NCI-H146 treated with DMSO at 0.1 percent for 48 hours (cell line): Measurements from ENCODE around the gene MVD.

ENCODE experiments used
- DNase-seq: peaks from one replicate; lab custom pipeline; 2025; ENCODE audit not compliant: unreplicated experiment; lab: John Stamatoyannopoulos, UW

Gene MVD

GRCh38 chr16:88697831-88698615, 35.1 kb upstream of the MVD start:
- no peak for DNase-seq

DNA sequence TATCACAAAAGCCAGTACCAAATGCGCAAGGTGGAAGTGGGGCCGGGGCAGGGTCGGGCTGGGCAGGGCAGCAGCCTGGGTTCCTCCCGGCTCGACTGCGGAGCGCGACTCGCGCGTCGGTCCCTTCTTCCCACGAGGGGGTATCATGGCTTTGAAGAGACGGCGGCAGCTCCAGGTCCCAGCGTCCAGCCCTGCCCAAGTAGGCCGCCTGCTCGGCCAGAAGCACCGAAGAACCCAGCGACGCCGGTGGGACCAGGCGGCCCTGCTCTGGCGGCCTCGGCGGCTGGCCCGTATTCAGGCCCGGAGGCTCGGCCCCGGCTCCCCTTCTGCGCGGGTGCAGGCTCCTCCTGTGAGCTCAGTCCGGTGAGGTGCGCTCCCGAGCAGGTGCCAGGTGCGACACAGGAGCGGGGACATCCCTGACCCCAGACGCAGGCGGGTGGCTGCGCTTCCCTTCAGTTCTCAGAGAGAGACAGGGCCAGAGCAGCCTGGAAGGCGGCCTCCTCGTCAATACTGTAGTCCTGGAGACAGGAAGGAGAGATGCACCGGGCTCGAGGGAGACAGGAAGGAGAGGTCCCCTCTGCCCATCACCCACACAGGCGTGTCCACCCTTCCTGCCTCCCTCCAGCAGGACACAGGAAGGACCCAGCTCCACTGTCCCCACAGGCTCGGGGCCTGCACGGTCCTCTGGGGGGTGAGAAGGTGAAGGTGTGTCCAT, 34.4 kb upstream of the MVD start:
- DNase-seq = no peak

DNA sequence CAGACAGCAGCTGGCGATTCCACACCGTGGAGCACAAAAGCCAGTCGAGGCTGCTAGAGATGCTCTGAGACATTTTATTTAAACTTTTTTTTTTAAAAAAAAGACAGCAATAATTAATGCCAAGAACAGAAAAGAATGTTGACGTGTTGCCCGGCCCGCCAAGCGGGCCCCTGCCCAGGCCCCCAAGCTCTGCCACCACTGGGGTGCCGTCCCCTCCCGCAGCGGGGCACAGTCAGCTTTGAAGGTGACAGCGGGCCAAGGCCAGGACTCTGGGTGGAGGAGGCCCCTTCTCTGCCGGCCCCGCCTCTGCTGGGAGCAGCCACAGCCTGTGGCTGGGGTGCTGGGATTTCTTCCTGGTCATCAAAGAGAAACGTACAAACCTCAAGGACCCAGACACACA, 33.5 kb upstream of the MVD start:
- DNase-seq = no peak

DNA sequence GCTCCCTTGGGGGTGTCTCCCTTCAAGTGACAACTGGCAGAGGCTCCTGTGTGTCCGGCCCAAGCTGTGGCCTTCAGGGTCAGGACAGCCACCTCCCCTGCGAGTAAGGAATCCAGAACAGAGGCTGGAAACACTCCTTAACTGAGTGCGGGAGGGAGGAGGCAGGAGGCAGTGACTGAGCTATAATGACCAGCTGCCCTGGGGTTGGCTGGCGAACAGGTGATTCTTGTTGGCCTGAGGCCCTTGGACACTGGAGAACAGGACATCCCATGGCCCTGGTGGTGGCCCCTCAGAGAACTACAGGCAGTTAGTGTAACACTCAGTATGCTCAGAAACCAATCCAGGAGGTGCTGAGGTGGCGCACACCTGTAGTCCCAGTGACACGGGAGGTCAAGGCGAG, 32.9 kb upstream of the MVD start:
- no peak for DNase-seq

DNA sequence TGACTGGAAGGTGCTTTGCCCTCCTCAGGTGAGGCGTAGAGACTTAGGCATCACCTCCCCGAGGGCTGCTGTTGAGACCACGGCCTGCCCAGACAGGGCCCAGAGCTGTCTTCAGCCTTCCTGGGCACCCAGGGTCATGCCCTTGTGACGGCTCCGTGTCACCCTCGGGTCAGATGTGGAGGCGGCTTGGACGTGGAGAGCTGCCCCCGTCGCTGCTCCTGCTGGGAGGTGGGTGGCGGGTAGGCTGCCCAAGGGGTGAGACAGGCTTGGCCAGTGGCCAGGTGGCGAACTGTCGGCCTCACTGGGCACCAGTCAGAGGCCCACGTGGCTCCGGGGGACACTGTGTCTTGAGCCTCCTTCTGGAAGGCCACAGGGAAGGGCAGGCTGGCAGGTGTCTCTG, 32.3 kb upstream of the MVD start:
- DNase-seq = no peak

- no peak for DNase-seq
These were observed 31.6 kb upstream of the MVD start for GRCh38 chr16:88694221-88695087.

GRCh38 chr16:88693420-88694177, 30.7 kb upstream of the MVD start:
- no peak for DNase-seq

- no peak for DNase-seq
These were observed 30.0 kb upstream of the MVD start for GRCh38 chr16:88692861-88693260.

- DNase-seq = no peak
These were observed 29.2 kb upstream of the MVD start for GRCh38 chr16:88691924-88692560.

DNA sequence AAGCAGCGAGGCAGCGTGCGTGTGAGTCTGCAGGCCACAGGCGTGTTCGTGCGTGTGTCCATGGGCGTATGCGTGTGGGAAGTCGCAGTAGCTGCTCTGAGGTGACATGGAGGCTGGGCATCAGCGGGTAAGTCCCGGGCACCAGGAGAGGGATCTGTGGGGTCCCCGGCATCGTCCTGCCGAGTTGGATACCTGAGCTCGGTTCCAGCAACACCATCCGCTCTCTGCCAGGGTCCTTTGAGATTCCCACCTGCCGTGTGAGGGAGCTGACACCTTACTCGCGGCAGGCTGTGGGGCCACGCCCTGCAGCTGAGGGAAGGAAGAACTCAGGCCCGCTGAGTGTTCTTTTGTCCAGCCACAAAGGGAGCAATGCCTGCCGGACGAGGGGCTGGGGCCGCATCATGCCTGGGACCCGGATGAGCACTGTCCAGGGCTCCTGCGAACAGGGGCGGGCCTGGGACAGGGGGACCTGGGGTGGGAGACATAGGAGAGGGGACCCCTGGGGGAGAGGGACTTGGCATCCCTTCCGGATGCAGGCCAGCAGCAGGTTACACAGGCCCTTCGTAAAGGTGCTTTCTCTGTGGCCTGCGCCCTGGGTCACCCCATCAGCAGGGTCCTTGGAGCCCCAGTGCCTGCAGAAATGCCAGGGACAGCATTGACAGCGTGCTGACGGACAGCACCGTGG, 28.4 kb upstream of the MVD start:
- no peak for DNase-seq

- no peak for DNase-seq
These were observed 27.6 kb upstream of the MVD start for GRCh38 chr16:88690341-88691128.

GRCh38 chr16:88688013-88688778, 25.3 kb upstream of the MVD start:
- DNase-seq = peak; percentile 69

GRCh38 chr16:88687676-88688012, 24.8 kb upstream of the MVD start:
- DNase-seq = no peak

- DNase-seq = no peak
These were observed 24.3 kb upstream of the MVD start for GRCh38 chr16:88687254-88687576.

DNA sequence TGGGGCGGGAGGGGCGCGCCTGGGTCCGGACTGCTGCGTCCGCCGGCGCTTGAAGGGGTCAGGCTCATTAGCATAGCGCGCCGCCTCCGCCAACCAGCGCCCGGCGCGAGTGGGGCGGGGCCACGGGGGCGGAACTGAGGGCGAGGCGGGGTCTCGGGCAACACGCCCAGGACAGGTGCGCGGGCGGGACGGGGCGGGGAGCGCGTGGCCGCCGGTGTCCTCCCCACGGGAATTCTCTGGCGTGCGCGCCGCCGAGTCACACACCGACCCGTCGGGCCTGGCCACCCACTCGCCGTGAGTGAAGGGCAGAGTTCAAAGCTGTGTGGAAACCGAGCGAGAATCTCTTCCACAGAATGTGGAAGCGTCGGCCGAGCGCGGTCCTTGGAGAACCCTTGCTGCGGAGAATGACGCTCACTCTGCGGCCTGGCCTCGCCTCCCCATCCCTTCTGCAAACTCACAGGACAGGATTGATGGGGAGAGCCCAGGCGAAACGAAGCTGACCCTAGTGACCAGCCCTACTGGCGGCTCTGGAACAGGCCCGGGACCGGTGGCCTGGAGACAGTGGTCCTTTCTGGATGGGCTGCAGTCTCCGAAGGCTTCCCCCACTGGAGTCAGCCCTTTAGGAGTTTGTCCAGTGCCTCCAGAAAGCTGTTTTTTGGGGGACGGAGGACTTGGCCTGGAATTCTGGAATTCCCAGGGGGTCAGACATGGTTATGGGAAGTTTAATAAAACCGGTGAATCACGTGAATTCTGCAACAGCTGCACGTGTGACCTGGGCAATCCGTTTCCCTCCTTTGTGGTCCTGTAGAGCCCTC, 23.8 kb upstream of the MVD start, which contains the start of gene SNAI3:
SNAI3 (minus strand) TSS at position 69 of the 815 bp plus-strand sequence. CDS start 101 bp downstream, outside the sequence.
- peak; percentile 35 for DNase-seq

DNA sequence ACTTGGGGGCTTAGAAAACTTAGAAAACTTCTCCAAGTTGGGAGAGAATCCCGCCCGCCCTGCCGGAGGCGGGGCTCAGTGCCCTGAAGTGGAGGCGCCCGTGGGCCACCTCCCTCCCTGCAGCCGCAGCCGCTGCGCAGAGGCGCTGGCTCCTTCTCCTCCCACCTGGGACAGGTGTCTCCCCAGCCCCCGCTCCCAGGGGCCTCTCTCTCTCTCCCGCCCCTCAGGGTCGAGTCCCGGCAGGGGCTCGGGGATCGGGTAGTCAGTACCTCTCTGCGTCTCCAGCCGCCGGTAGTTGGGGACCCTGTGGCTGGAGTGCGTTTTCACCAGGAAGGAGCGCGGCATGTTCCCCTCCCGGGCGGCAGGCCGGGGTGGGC, 23.2 kb upstream of the MVD start:
- DNase-seq = no peak

- DNase-seq = no peak
These were observed 22.5 kb upstream of the MVD start for GRCh38 chr16:88685156-88686061.
